Nephron progenitor cell (in vitro differentiated cells): ENCODE results near the gene MYPOP.
A peak's percentile ranks its signal among the peaks of the same experiment; 100 is the strongest.

Experiments
- DNase-seq: peaks from one replicate; pipeline ENCODE4 v3.0.0; 2021
- H3K27ac Mint-ChIP-seq: 2 replicates; pipeline ENCODE4 v1.8.0; 2021; ENCODE audit warnings: mild to moderate bottlenecking, moderate library complexity, mixed read lengths
- H3K27me3 Mint-ChIP-seq: 2 replicates; pipeline ENCODE4 v1.8.0; 2021; ENCODE audit warnings: mild to moderate bottlenecking, low read depth, mixed read lengths; ENCODE audit not compliant: poor library complexity
- H3K36me3 Mint-ChIP-seq: 2 replicates; pipeline ENCODE4 v1.8.0; 2021; ENCODE audit warnings: low read depth, mixed read lengths
- H3K4me1 Mint-ChIP-seq: 2 replicates; pipeline ENCODE4 v1.8.0; 2021; ENCODE audit warnings: mixed read lengths
- H3K4me3 Mint-ChIP-seq: 2 replicates; pipeline ENCODE4 v1.8.0; 2021; ENCODE audit warnings: mild to moderate bottlenecking, moderate library complexity, mixed read lengths
- H3K9me3 Mint-ChIP-seq: 2 replicates; pipeline ENCODE4 v1.8.0; 2021; ENCODE audit warnings: mild to moderate bottlenecking, moderate library complexity, mixed read lengths
- TF ChIP-seq, protein P1 (sequence below): fragments of 200-600 bp; sonication (generic); IDR thresholded peaks from 2 replicates; pipeline ENCODE4 v1.5.0; 2021; ENCODE audit warnings: antibody characterized with exemption

The MYPOP gene

DNA sequence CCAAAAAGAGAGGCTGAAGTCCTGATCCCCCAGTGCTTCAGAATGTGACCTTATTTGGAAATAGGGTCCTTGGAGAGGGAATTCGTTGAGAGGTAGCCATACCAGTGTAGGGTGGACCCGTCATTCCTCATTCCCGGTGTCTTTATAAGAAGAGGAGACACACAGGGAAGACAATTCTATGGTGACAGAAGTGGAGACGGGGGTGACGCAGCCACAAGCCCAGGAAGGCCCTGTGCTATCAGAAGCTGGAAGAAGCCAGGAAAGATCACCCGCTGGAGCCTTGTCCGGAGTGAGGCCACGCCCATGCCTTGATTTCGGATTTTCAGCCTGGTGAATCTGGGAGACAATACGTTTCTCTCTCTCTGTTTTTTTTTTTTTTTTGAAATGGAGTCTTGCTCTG is 2.6 kb upstream of the MYPOP start:
- H3K4me3 Mint-ChIP-seq, result no peak overlapping the region

DNA sequence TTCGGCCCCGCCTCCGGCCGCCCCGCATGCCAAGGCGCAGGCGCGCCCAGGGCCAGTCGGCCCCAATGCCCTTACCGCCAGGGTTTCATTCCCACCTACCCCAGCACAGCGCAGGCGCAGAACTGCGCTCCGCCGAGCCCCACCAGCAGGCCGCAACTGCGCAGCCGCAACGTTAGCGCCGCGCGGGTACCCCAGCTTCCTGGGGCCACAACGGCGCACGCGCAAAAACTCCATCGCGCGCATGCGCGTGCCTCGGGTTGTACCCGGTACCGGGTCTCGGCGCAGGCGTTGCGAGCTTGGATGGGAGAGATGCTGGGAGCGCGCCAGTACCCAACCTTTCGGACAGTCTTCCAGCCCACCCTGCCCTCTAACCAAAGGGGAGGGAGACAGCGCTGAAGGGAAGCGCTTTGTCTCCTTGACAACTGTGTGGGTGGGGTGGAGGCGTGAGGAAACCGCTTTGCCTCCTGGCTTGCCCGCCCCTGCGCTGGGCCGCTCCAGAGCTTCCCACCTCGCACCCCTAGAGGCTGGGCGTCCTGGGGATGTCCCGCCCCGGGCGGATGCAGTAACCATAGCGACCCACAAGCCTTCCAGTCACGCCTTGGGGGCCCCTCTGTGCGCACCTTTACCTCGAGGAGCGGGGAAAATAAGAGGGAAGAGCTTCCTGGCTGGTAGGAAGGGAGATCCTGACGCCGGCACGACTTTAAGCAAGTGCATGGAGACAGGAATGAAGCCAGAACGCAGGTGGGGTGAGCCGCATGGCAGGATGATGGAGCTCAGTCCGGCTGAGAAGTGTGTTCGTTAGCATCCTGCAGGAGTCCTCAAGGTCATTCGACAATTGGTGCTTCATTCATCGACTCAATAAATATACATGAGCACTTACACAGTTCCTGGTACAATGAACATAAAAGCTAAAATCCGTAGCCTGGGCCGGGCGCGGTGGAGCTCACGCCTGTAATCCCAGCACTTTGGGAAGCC is 525 bp upstream of the MYPOP start:
- H3K27me3 Mint-ChIP-seq, result peaks cover 48% of the 10 kb centered on the region
- peak overlapping the region; percentile 79 for H3K4me3 Mint-ChIP-seq
- H3K9me3 Mint-ChIP-seq, result no peaks in the 10 kb centered on the region
- peak overlapping the region; percentile 64 for H3K27ac Mint-ChIP-seq
- TF ChIP-seq, protein P1, sequence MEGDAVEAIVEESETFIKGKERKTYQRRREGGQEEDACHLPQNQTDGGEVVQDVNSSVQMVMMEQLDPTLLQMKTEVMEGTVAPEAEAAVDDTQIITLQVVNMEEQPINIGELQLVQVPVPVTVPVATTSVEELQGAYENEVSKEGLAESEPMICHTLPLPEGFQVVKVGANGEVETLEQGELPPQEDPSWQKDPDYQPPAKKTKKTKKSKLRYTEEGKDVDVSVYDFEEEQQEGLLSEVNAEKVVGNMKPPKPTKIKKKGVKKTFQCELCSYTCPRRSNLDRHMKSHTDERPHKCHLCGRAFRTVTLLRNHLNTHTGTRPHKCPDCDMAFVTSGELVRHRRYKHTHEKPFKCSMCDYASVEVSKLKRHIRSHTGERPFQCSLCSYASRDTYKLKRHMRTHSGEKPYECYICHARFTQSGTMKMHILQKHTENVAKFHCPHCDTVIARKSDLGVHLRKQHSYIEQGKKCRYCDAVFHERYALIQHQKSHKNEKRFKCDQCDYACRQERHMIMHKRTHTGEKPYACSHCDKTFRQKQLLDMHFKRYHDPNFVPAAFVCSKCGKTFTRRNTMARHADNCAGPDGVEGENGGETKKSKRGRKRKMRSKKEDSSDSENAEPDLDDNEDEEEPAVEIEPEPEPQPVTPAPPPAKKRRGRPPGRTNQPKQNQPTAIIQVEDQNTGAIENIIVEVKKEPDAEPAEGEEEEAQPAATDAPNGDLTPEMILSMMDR, result no peak
- H3K4me1 Mint-ChIP-seq, result peaks cover 10% of the 10 kb centered on the region
- DNase-seq, result peak; percentile 100
- H3K36me3 Mint-ChIP-seq, result peaks cover 26% of the 10 kb centered on the region

More for the DNA sequence above, 2.6 kb upstream of the MYPOP start:
- Mint-ChIP-seq H3K36me3 (peaks cover 10% of the 10 kb centered on the region), H3K27ac (no peak overlapping the region), H3K27me3 (peaks cover 44% of the 10 kb centered on the region), H3K9me3 (no peaks in the 10 kb centered on the region), H3K4me1 (peaks cover 10% of the 10 kb centered on the region)
- TF ChIP-seq, protein P1, result no peak
- no peak for DNase-seq

DNA sequence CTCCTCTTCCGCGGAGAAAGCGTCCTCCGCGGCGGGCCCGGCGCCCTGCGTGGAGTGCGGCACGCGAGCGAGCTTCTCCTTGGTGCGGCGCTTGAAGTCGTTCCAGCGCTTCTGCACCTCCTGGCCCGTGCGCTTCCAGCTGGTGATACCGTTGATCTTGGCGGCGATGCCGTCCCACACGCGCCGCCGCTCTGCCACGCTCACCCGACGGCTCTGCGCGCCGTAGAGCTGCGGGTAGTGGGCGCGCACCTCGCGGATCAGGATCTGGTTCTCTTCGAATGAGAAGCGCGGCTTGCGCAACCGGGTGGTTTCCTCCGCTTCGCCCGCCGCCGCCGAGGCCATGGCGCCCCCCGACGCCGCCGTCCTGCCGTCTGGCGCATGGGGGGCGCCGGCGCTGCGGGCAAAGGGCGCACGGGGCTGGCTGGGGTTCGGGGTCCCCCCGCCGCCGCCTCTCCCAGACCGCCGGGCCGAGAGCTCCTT is 941 bp downstream of the MYPOP start:
- TF ChIP-seq, protein P1, result no peak
- peak; percentile 59 for DNase-seq
- peak overlapping the region; percentile 62 for H3K4me3 Mint-ChIP-seq

DNA sequence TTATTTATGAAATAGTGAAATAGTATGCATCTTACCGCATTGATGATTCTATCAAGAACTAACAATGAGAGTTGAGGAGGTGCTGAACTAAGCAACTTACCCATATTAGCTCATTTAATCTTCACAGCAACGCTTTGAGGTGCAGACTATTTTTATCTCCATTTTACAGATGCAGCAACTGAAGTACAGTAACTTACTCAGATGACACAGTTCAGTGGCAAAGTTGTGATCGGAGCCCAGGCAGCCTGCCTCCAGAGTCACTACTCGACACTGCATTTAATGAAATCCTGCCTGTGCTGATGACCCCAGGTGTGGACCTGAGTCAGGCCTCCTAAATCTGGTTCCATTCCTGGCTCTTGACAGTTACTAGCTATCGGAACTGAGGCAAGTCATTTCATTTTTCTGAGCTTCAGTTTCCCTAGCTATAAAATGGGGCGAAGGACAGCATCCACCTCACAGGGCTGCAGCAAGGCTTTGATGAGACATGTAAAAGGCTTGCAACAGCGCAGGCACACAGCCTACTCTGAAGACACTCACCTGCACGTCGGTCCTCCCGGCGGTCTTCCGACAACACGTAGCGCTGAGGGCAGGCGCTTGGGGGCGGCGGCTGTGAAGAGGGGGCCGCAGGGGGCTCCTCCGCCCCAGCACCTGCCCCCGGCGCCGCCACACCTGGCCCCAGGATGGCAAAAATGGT is 1.5 kb downstream of the MYPOP start:
- Mint-ChIP-seq H3K36me3 (peaks cover 26% of the 10 kb centered on the region), H3K4me1 (peaks cover 10% of the 10 kb centered on the region), H3K9me3 (no peaks in the 10 kb centered on the region), H3K27me3 (peaks cover 38% of the 10 kb centered on the region), H3K4me3 (peak overlapping the region; percentile 57), H3K27ac (no peak overlapping the region)
- no peak for DNase-seq
- TF ChIP-seq, protein P1, result no peak

More for the DNA sequence above, 941 bp downstream of the MYPOP start:
- H3K4me1 Mint-ChIP-seq, result peaks cover 10% of the 10 kb centered on the region
- H3K27me3 Mint-ChIP-seq, result peaks cover 40% of the 10 kb centered on the region
- no peak overlapping the region for H3K27ac Mint-ChIP-seq
- H3K9me3 Mint-ChIP-seq, result no peaks in the 10 kb centered on the region
- peaks cover 26% of the 10 kb centered on the region for H3K36me3 Mint-ChIP-seq

DNA sequence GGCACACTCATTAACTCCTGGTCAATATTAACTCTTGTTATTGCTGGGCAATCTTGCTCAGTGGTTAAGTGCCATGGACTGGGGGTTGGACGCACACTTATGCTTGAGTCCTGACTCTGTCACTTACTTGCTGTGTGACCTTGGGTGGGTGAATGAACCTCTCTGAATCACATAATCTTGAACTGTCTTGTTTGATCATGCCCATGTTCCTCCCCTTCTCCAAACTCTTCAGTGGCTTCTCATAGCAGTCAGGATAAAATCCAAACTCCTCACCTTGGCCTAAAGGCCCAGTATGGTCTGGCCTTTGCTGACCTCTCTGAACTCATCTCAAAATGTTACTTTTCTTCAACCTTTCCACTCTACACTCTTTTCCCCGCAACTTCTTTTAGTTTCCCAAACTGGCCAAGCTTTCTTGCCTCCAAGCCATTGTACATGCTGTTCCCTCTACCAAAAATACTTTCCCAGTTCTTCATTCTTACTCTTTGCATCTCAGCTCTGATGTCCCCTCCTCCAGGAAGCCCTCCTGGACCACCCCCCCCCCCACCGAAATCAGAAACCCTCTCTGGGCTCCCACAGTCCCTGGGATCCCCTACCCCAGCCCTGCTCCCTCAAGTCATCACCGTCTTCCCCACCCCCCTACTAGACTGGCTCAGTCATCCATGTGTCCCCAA is 2.4 kb downstream of the MYPOP start:
- Mint-ChIP-seq H3K27me3 (peaks cover 34% of the 10 kb centered on the region), H3K4me1 (peaks cover 10% of the 10 kb centered on the region), H3K4me3 (peak overlapping the region; percentile 26), H3K9me3 (no peaks in the 10 kb centered on the region), H3K27ac (no peak overlapping the region), H3K36me3 (peaks cover 33% of the 10 kb centered on the region)
- TF ChIP-seq, protein P1, result no peak
- no peak for DNase-seq
